GM21619 (cell line): ENCODE results near the gene ALOX12.
"Not testable (repeated sequence)": the region's sequence is repeated elsewhere in the genome, so short reads cannot be mapped to it uniquely, and the experiment has no call there.

Experiments used
- ATAC-seq: cut with Tn5 transposase; IDR thresholded peaks from one replicate; pipeline ENCODE4 v1.9.1; 2021; ENCODE audit not compliant: unreplicated experiment

The ALOX12 gene

DNA sequence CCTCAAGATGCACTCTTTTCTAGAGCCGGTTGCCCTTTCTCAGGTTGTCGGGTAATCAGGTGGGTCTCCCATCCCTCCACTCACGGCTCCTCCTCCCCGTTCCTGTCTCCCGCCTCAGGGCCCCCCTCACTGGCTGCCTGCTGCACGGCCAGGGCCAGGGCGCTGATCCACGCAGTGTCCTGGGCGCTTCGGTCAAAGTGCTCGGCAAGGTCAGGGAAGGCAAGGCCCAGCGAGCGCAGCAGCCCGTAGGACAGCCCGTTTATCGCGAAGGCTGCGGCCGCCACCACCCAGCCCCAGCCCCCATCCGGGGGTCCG, 47.3 kb downstream of the ALOX12 start:
- ATAC-seq = no peak

DNA sequence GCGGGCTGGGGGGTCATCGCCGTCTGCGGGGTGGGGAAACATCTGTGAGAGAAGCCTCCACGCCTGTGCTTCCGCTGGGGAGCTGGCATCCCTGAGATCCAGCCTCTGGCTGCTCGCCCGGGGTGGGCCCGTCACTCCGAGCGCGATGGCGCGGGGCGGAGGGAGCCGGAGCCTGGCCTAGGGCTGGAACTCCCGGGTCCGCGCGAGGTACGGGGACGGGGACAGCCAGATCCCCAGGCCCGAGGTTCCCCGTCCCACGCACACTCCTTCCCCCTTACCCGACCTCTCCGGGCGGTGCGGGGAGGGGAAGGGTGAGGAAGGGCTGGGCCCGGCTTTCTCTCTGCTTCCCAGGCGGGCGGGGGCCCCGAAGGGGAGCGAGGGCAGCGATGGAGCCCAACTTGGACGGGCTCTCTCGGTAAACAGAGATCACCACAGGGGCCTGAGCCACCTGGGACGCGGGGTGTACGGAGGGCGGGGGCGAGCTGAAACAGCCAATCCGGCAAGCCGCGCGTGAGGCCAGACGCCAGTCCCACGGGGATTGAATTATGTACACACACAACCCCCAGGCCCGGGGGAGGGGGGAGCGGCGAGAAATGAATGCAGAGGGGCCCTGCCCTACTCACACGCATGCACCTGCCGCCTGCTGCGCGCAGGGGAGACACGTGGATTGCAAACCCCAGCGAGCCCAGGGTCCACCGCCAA, 47.8 kb downstream of the ALOX12 start, which contains the start of gene SLC16A11:
Gene SLC16A11 (minus strand): TSS at position 596 of the 702 bp plus-strand sequence. CDS start 579 bp downstream, at position 17.
- ATAC-seq = no peak

DNA sequence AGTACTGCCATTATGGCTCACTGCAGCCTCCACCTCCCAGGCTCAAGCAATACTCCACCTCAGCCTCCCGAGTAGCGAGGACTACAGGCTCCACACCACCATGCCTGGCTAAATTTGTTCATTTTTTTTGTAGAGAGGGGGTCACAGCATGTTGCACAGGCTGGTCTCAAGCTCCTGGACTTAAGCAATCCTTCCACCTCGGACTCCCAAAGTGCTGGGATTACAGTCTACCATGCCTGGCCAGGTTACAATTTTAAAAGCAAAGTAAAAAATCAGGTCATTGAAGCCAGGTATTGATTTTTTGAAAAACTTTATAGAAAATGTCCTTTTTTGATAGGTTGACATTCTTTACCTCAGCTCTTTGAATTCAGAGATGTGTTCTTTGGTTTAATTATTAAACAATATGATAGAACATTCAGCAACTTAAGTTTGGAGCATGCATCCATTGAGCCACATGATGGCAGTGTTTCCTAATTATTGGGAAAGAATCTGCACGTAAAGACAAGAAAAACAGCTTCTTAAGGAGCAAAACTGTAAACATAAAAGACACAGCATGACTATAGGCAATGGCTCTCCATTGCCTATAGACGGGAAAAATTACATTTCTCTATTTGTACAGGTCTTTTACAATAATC, 49.8 kb downstream of the ALOX12 start:
- no peak for ATAC-seq

DNA sequence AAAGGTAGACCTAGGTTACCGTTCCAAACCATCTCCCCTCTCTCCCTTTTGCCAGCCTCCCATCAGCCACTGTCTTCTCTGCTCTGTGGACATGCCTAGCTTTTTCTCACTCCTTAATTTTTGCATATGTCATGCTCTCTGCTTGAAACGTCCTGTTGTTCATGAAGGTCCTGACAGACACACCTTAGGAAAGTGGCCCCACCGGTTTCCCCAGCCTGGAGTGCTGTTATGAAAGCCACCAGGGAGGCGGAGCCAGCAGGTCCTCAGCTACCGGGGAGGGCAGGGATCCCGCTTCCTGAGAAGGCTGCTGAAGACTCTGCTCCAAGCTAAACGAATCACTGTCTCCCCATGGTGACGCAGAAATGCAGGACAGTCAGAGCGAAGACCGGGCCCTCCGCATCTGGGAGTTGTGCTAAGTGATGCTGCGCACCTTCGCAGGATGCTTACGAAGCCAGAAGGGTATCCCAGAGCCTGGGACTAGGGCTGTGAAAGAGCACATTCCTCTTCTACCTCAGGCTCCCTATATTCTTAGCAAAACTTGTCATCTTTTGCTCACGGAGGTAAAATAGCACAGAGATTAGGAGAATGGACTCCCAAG, 50.4 kb downstream of the ALOX12 start:
- ATAC-seq = no peak

DNA sequence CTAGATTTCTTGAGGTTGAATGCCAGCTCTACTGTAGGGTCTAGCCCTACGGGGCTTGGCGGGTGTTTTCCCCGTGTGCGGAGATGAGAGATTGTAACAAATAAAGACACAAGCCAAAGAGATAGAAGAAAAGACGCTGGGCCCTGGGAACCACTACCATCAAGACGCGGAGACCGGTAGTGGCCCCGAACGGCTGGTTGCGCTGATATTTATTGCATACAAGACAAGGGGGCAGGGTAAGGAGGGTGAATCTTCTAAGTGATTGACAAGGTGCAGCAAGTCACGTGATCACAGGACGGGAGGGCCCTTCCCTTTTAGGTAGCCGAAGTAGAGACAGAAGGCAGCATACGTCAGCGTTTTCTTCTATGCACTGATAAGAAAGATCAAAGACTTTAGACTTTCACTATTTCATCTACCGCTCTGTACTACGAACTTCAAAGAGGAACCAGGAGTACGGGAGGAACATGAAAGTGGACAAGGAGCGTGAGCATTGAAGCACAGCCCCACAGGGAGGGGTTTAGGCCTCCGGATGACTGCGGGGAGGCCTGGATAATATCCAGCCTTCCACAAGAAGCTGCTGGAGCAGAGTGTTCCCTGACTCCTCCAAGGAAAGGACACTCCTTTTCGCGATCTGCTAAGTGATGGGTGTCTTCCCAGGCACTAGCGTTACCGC, 51.0 kb downstream of the ALOX12 start:
- ATAC-seq = not testable (repeated sequence)

DNA sequence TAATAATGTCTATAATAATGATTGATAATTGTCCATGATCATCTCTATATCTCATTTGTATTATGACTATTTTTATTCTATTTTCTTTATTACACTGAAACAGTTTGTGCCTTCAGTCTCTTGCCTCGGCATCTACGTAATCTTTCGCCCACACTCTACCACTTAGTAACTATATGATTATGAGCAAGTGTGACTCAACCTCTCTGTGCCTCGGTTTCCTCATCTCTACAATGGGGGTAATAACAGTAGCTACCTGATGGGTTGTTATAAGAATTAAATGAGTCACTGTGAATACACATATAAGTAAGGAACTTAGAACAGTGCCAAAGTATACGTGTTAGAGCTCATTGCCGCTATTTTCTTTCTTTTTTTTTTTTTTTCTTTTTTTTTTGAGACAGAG, 51.7 kb downstream of the ALOX12 start:
- no peak for ATAC-seq

DNA sequence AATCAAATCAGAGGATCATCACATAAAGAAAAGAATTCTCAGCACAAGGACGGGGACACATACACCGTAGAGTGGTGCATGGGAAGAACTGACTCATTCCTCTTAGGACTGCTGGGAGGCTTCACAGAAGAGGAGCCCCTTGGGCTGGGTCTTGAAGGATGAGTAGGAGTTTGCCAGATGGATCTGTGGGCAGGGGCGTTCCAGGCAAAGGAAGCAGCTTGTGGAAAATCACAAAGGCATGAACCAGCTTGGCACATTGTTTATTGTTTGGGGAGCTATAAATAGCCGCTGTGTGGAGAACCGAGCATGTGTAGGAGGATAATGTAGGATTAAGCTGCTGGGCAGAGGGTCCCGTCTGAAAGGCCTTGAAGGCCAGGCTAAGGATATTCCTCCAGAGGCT, 53.1 kb downstream of the ALOX12 start:
- no peak for ATAC-seq

DNA sequence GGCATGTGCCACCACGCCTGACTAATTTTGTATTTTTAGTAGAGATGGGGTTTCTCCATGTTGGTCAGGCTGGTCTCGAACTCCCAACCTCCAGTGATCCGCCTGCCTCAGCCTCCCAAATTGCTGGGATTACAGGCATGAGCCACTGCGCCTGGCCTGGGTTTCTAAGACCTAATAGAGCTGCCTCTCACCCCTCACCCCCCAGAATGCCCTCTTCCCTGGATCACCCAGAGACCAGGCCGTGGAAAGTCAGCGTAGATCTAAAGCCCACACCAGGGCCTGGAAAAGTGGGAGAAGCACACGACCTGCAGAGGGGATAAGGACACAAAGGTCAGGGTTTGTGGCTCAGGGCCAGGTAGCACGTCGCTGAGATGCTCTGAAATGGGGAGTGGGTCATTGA, 54.7 kb downstream of the ALOX12 start:
- not testable (repeated sequence) for ATAC-seq

DNA sequence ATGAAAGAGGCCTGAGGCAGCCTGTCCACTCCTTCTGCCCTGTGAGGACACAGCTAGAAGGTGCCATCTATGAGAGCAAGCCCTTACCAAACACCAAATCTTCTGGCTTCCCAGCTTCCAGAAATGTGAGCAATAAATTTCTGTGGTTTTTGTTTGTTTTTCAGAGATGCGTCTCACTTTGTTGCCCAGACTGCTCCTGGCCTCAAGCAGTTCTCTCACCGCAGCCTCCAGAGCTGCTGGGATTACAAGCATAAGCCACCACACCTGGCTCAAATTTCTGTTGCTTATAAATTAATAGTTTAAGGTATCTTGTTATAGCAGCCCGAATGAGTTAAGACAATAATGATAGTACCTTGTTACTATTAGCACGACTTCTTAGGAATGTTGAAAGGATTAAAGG, 60.5 kb downstream of the ALOX12 start:
- ATAC-seq = no peak

DNA sequence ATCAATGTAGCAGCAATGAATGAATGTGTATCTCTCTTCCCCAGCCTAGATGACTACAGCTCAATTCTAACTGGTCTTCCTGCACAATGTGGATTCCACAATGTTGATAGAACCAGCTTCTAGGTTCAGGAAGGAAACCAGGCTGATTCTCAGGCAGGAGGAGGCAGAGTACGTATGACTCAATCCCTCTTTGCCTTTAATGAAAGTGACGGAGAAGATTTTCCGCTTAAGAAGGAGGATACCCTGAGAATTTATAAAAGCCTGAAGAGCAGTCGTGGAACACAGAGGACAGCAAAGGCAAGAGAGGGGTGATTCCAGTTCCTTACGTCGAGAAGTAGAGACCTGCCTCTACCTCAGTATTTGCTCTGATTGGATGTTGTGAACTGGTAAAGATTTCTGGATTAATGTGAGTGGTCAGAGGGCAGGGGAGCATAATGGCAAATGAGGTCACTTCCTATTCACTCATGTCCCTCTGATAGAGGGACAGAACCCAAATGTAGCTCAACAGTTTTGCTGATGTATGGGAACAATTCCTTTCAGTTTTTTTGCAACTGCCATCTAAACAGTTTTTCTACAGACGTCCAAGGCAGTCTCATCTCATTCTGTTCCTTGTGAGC, 63.1 kb downstream of the ALOX12 start:
- ATAC-seq = no peak
